ENCODE results near the gene CERS4.
"Not testable (repeated sequence)": the region's sequence is repeated elsewhere in the genome, so short reads cannot be mapped to it uniquely, and the experiment has no call there.

DNA sequence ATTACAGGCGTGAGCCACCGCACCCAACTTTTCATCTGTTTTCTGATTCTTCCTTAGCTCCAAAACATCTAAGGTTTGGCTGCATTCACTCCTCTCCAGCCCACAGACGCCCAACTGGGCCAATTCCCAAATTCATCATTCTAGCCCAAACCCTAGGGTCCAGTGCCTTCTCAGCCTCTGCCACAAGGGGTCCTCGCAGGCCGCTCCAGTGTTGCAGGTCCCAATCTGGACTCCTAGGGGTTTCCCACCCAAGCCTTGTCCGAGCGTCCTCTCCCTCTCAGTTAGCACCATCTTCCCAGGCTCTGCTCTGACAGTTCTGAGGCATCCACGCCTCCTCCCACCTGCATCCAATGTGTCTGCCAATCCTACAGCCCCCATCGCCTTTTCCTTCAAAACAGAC is 82.2 kb downstream of the CERS4 start:
- TF ChIP-seq JUND (IDR thresholded peaks at IDR 0.05; ENCODE audit: low read length); JUN (IDR thresholded peaks at IDR 0.05; ENCODE audit: low read depth, low read length); CTCF (IDR thresholded peaks at IDR 0.05; ENCODE audit: control extremely low read depth in 1 of 3, insufficient read depth in 1 of 3, low read depth in 1 of 3, low read length in 3 of 3); EP300 (IDR thresholded peaks at IDR 0.05; ENCODE audit: borderline replicate concordance in 1 of 2, low read depth in 2 of 2, low read length in 2 of 2); USF2 (IDR thresholded peaks at IDR 0.05; ENCODE audit: low read length); RXRA (IDR thresholded peaks at IDR 0.05; ENCODE audit: insufficient read depth, low read depth, low read length); TBP (IDR thresholded peaks at IDR 0.05; ENCODE audit: low read depth, low read length); SUZ12 (IDR thresholded peaks at IDR 0.05; ENCODE audit: low read length); TEAD4 (IDR thresholded peaks at IDR 0.05; ENCODE audit: low read depth, low read length); POLR2AphosphoS5 (IDR thresholded peaks at IDR 0.05; ENCODE audit: low read depth, low read length): not testable (repeated sequence)
- TF ChIP-seq, protein P1, sequence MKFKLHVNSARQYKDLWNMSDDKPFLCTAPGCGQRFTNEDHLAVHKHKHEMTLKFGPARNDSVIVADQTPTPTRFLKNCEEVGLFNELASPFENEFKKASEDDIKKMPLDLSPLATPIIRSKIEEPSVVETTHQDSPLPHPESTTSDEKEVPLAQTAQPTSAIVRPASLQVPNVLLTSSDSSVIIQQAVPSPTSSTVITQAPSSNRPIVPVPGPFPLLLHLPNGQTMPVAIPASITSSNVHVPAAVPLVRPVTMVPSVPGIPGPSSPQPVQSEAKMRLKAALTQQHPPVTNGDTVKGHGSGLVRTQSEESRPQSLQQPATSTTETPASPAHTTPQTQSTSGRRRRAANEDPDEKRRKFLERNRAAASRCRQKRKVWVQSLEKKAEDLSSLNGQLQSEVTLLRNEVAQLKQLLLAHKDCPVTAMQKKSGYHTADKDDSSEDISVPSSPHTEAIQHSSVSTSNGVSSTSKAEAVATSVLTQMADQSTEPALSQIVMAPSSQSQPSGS (IDR thresholded peaks at IDR 0.05; ENCODE audit: low read length) = not testable (repeated sequence)
